Measurements from ENCODE around the gene ANAPC4.

GRCh38 chr4:25430630-25431029, 53.6 kb downstream of the ANAPC4 start:
- no peak for TF ChIP-seq CTCF (conservative IDR thresholded peaks at IDR 0.05; ENCODE audit: low read length)
- TF ChIP-seq EZH2phosphoT487 (IDR thresholded peaks at IDR 0.05; ENCODE audit: borderline replicate concordance, low read depth, low read length), result no peak
